HEK293T (cell line): ENCODE measurements around the gene ESAM.

Source experiments
- ARNT ChIP-seq: fragments of 450-650 bp; IDR thresholded peaks from 2 replicates; pipeline ENCODE4 v1.6.1; 2017; ENCODE audit warnings: mild to moderate bottlenecking
- BHLHE40 ChIP-seq: fragments of 450-650 bp; IDR thresholded peaks from 2 replicates; pipeline ENCODE4 v1.6.1; 2016; ENCODE audit warnings: mild to moderate bottlenecking, moderate library complexity, borderline replicate concordance
- ELF4 ChIP-seq: fragments of 450-650 bp; IDR thresholded peaks from 2 replicates; pipeline ENCODE4 v1.6.1; 2017; ENCODE audit warnings: antibody characterized with exemption
- FOXM1 ChIP-seq: fragments of 450-650 bp; IDR thresholded peaks from 2 replicates; pipeline ENCODE4 v1.6.1; 2017; ENCODE audit warnings: mild to moderate bottlenecking, borderline replicate concordance
- HDGF ChIP-seq: fragments of 450-650 bp; IDR thresholded peaks from 2 replicates; pipeline ENCODE4 v1.6.1; 2017; ENCODE audit warnings: antibody characterized with exemption, borderline replicate concordance
- LEF1 ChIP-seq: fragments of 450-650 bp; IDR thresholded peaks from 2 replicates; pipeline ENCODE4 v1.6.1; 2017; ENCODE audit warnings: mild to moderate bottlenecking, borderline replicate concordance
- NFRKB ChIP-seq: fragments of 450-650 bp; IDR thresholded peaks from 2 replicates; pipeline ENCODE4 v1.6.1; 2016; ENCODE audit warnings: mild to moderate bottlenecking, moderate library complexity
- SUZ12 ChIP-seq: fragments of 450-650 bp; IDR thresholded peaks from 2 replicates; pipeline ENCODE4 v1.6.1; 2016; ENCODE audit warnings: mild to moderate bottlenecking
- TARDBP ChIP-seq: fragments of 450-650 bp; IDR thresholded peaks from 2 replicates; pipeline ENCODE4 v1.6.1; 2016

GRCh38 chr11:124778281-124778680 lies 16.2 kb upstream of the ESAM start:
- TF ChIP-seq BHLHE40 (no peak), TARDBP (no peak), ARNT (no peak), SUZ12 (no peak), FOXM1 (no peak), HDGF (no peak), ELF4 (no peak), NFRKB (no peak), LEF1 (no peak)
